Left lung (tissue), 14 donors: ENCODE measurements around the gene KLHDC10. TPM values are rescaled to one million over a fixed set of nuclear protein-coding genes. Genes with fewer than 3 reads are reported as not detected.

ENCODE experiments used
- ATAC-seq: fragments of 200-7000 bp; cut with Tn5 transposase; one replicate; pipeline ENCODE4 v1.9.1; 2020; ENCODE audit warnings: moderate library complexity
- DNase-seq, 4 donors: peaks; one replicate each; pipeline ENCODE4 v3.0.0-alpha.2; 2013 to 2020
- H3K27ac ChIP-seq, 2 donors: fragments of 200-600 bp; sonication (generic) in 1 of 2; one replicate each; pipeline versions ENCODE4 v1.5.0 to v1.8.0; 2020 to 2021
- H3K27me3 ChIP-seq, 2 donors: fragments of 200-600 bp; sonication (generic) in 1 of 2; one replicate each; pipeline versions ENCODE4 v1.5.0 to v1.8.0; 2020 to 2021
- H3K36me3 ChIP-seq, 2 donors: fragments of 200-600 bp; sonication (generic) in 1 of 2; one replicate each; pipeline versions ENCODE4 v1.5.0 to v1.8.0; 2020 to 2021
- H3K4me1 ChIP-seq, 2 donors: fragments of 200-600 bp; one replicate each; pipeline ENCODE4 v1.8.0; 2021
- H3K4me3 ChIP-seq, 2 donors: fragments of 200-600 bp; sonication (generic) in 1 of 2; one replicate each; pipeline versions ENCODE4 v1.5.0 to v1.8.0; 2020 to 2021; ENCODE audit warnings: mild to moderate bottlenecking in 1 of 2
- H3K9me3 ChIP-seq, 2 donors: fragments of 200-600 bp; sonication (generic) in 1 of 2; one replicate each; pipeline versions ENCODE4 v1.5.0 to v1.8.0; 2020 to 2021
- intact Hi-C, 2 donors: fragments of 100-400 bp; cut with DNase I; formaldehyde crosslinking; loops; one replicate each; pipeline versions ENCODE4 v1.11.2 to v1.14.2; 2022
- long read RNA-seq, 12 donors: library from polyadenylated mRNA in 2 of 12; unstranded in 2 of 12; transcript quantifications; one replicate each; pipeline ENCODE4 v2.0.0 and lab custom pipeline, GENCODE V29; 2019 to 2026
- polyA plus RNA-seq, 6 donors: library from polyadenylated mRNA; unstranded; fragments of 120-200 nt; gene quantifications; one replicate each; pipeline ENCODE4 v1.2.1, GENCODE V29; 2013; ENCODE audit not compliant: insufficient read length in 6 of 6
- total RNA-seq, 2 donors: library from RNA; stranded (reverse); fragmentation: NEBNext Ultra II Directional; extraction: Animal tissue kit (Norgen Biotek cat#: 25700); gene quantifications; one replicate each; pipeline ENCODE4 v1.2.1, GENCODE V29; 2021
- TF ChIP-seq, protein P1 (sequence below), 2 donors: fragments of 200-600 bp; sonication (generic) in 1 of 2; IDR thresholded peaks; one replicate each; pipeline versions ENCODE4 v1.5.0 to v1.8.0; 2021; ENCODE audit warnings: antibody characterized with exemption in 2 of 2
- donor health status: DM: no; HTN: yes; CAD: no.
- donor health status: DM: no; HTN: no; CAD: no.

Gene KLHDC10, protein sequence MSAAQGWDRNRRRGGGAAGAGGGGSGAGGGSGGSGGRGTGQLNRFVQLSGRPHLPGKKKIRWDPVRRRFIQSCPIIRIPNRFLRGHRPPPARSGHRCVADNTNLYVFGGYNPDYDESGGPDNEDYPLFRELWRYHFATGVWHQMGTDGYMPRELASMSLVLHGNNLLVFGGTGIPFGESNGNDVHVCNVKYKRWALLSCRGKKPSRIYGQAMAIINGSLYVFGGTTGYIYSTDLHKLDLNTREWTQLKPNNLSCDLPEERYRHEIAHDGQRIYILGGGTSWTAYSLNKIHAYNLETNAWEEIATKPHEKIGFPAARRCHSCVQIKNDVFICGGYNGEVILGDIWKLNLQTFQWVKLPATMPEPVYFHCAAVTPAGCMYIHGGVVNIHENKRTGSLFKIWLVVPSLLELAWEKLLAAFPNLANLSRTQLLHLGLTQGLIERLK
- 10 to 100 TPM; 33.3 to 36.3 TPM for total RNA-seq
- polyA plus RNA-seq = 10 to 100 TPM; 35.7 to 39.7 (median 38.5) TPM
- long read RNA-seq, donor 1, full-length matches to known transcripts = 2 of 8 reads
- long read RNA-seq, donor 1, partial matches to known transcripts = 0 of 8 reads
- long read RNA-seq, donor 1, other reads (novel, unspliced or antisense) = 6 of 8 reads
- long read RNA-seq, donor 2, full-length matches to known transcripts = 3 of 3 reads
- long read RNA-seq, donor 2, partial matches to known transcripts = 0 of 3 reads
- long read RNA-seq, donor 2, other reads (novel, unspliced or antisense) = 0 of 3 reads
- long read RNA-seq, donor 3, full-length matches to known transcripts = 3 of 3 reads
- long read RNA-seq, donor 3, partial matches to known transcripts = 0 of 3 reads
- long read RNA-seq, donor 3, other reads (novel, unspliced or antisense) = 0 of 3 reads
- long read RNA-seq, donor 4, partial matches to known transcripts = 0 of 1 reads
- long read RNA-seq, donor 4, other reads (novel, unspliced or antisense) = 1 of 1 reads
- long read RNA-seq, donor 5, partial matches to known transcripts = 0 of 5 reads
- long read RNA-seq, donor 5, other reads (novel, unspliced or antisense) = 5 of 5 reads
- long read RNA-seq, donor 6, full-length matches to known transcripts = 1 of 1 reads
- long read RNA-seq, donor 6, partial matches to known transcripts = 0 of 1 reads
- long read RNA-seq, donor 6, other reads (novel, unspliced or antisense) = 0 of 1 reads
- long read RNA-seq, donor 7 = 0 reads
- long read RNA-seq, donor 8, full-length matches to known transcripts = 1 of 1 reads
- long read RNA-seq, donor 8, partial matches to known transcripts = 0 of 1 reads
- long read RNA-seq, donor 8, other reads (novel, unspliced or antisense) = 0 of 1 reads
- long read RNA-seq, donor 9 = 0 reads
- long read RNA-seq, donor 10, partial matches to known transcripts = 0 of 1 reads
- long read RNA-seq, donor 10, other reads (novel, unspliced or antisense) = 1 of 1 reads
- long read RNA-seq, donor 11, full-length matches to known transcripts = 2 of 16 reads
- long read RNA-seq, donor 11, partial matches to known transcripts = 5 of 16 reads
- long read RNA-seq, donor 11, other reads (novel, unspliced or antisense) = 9 of 16 reads
- long read RNA-seq, donor 12, full-length matches to known transcripts = 1 of 1 reads
- long read RNA-seq, donor 12, partial matches to known transcripts = 0 of 1 reads
- long read RNA-seq, donor 12, other reads (novel, unspliced or antisense) = 0 of 1 reads

DNA sequence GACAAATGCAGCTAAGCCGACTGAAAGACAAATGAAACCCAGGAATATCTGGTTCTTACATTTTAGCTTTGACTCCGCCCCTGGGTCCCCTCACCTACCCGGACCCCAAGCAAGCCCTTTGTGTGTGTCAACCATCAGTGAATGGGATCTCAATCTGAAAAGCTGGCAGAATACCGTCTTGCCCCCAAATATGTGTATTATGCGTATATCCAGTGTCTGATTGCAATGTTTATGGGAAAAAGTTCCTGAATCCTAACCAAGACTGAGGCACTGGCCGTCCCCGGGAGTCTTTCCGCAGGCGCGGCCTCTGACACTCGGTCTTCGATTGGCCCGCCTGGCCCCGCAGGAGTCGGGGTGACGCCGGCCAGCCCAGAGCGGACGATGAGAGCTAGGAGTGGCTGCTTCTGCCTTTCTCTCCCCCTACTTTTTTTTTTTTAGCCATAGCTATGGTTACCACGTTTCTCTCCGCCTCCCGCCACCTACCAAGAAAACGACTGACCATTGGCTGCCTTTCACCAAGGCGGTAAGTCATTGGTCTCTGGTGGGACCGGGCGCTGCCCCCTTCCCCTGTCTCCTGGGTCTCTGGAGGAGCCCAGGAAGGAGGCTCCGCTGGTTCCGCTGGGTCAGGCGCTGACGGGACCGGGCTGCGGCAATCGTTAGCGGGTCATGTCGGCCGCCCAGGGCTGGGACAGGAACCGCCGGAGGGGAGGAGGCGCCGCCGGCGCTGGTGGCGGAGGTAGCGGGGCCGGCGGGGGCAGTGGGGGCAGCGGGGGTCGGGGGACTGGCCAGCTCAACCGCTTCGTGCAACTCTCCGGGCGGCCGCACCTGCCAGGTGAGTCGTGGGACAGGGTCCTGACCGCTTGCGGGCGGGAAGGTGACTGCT lies at the start of gene KLHDC10:
Gene KLHDC10, plus strand, starts transcription at position 557 of the 883 bp plus-strand sequence. Its CDS starts 110 bp downstream, at position 667.
- H3K4me1 ChIP-seq = peaks cover 9 to 44% of the 10 kb centered on the region in 2 donors
- H3K27ac ChIP-seq = peak within 1 kb of the TSS; percentile 85 to 93
- H3K27me3 ChIP-seq = no peaks in the 10 kb centered on the region
- no peaks in the 10 kb centered on the region for H3K9me3 ChIP-seq
- DNase-seq (peak; percentile 97 to 99 (median 99)), ATAC-seq (peak; percentile 97)
- TF ChIP-seq, protein P1, sequence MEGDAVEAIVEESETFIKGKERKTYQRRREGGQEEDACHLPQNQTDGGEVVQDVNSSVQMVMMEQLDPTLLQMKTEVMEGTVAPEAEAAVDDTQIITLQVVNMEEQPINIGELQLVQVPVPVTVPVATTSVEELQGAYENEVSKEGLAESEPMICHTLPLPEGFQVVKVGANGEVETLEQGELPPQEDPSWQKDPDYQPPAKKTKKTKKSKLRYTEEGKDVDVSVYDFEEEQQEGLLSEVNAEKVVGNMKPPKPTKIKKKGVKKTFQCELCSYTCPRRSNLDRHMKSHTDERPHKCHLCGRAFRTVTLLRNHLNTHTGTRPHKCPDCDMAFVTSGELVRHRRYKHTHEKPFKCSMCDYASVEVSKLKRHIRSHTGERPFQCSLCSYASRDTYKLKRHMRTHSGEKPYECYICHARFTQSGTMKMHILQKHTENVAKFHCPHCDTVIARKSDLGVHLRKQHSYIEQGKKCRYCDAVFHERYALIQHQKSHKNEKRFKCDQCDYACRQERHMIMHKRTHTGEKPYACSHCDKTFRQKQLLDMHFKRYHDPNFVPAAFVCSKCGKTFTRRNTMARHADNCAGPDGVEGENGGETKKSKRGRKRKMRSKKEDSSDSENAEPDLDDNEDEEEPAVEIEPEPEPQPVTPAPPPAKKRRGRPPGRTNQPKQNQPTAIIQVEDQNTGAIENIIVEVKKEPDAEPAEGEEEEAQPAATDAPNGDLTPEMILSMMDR (IDR thresholded peaks at IDR 0.05) = no peak
- intact Hi-C loops = loop anchor here in 1 of 2 donors (10.0 kb wide), 1 partner anchor 655 kb away; no protein-coding TSS in a partner anchor
- H3K36me3 ChIP-seq = no peaks in the 10 kb centered on the region
- peak within 1 kb of the TSS; percentile 76 to 99 for H3K4me3 ChIP-seq

DNA sequence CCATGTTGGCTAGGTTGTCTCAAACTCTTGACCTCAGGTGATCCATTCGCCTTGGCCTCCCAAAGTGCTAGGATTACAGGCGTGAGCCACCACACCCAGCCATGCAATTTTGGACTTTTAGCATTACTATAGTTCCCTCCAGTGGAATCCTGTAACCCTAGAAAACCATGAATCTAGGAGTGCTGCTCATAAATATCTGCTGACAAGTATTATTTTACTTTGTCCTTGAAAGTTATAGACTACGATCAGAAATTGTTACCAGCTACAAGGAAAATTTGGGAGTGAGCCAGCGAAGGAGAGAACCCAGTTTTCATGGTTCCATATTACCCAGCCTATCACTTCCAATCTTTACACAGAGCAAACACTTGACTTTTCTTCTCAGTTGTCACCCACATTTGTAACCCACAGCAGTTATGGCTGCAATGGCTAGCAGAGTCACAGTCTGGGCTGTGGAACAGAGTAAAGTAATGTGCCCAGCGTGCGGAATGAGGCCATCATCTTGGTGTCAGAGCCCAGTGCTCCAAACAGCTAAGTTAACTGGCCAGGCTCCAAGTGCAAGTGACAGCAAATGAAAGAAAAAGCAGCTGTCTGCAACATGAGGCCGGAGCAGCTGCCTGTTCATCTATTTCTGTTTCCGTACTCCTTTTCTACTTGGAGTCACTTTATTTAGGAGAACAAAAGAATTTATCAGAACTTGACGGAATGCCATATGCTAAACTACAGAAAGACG lies 49.1 kb upstream of the KLHDC10 start:
- H3K4me1 ChIP-seq = peaks cover 0 to 3% of the 10 kb centered on the region in 2 donors
- H3K36me3 ChIP-seq = peaks cover 0 to 94% of the 10 kb centered on the region in 2 donors
- ATAC-seq (no peak), DNase-seq (no peak)
- TF ChIP-seq, protein P1 (IDR thresholded peaks at IDR 0.05) = no peak
- H3K27me3 ChIP-seq = no peaks in the 10 kb centered on the region
- H3K9me3 ChIP-seq = no peaks in the 10 kb centered on the region
- intact Hi-C loops = no loop called here
- H3K27ac ChIP-seq = no peak overlapping the region
- no peak overlapping the region for H3K4me3 ChIP-seq

DNA sequence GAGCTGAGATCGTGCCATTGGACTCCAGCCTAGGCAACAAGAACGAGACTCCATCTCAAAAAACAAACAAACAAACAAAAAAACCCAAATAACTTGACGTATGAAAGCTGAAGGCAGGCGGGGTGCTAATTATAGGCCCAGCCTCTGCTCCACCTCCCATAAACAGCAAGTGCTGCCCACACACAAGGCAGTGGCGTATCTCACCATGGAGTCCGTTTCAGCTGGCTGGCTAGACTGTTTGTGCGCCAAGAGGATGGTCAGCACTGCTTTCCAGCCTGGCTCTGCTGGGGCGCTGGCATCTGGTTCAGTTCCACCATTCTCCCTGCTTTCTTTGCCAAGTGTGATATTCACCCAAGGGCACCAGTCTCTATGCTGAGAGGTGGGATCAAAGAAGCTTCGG lies 48.2 kb upstream of the KLHDC10 start:
- intact Hi-C loops = no loop called here
- peaks cover 0 to 6% of the 10 kb centered on the region in 2 donors for H3K4me1 ChIP-seq
- ATAC-seq (no peak), DNase-seq (no peak)
- H3K4me3 ChIP-seq = no peak overlapping the region
- H3K36me3 ChIP-seq = peaks cover 0 to 98% of the 10 kb centered on the region in 2 donors
- no peaks in the 10 kb centered on the region for H3K27me3 ChIP-seq
- TF ChIP-seq, protein P1 (IDR thresholded peaks at IDR 0.05) = no peak
- no peaks in the 10 kb centered on the region for H3K9me3 ChIP-seq
- no peak overlapping the region for H3K27ac ChIP-seq
